Sigmoid colon (tissue), 7 donors: ENCODE results near the gene UTP25. TPM values are rescaled to one million over a fixed set of nuclear protein-coding genes. Genes with fewer than 3 reads are reported as not detected.

Experiments used
- DNase-seq: peaks from one replicate; pipeline ENCODE4 v3.0.0-alpha.2; 2019
- H3K27ac ChIP-seq, 4 donors: fragments of 200-600 bp; sonication (generic); one replicate each; pipeline ENCODE4 v1.5.1; 2016 to 2019; ENCODE audit warnings: mild to moderate bottlenecking in 1 of 4
- H3K27me3 ChIP-seq, 3 donors: fragments of 200-600 bp; sonication (generic); one replicate each; pipeline ENCODE4 v1.5.1; 2019; ENCODE audit warnings: mild to moderate bottlenecking in 1 of 3
- H3K36me3 ChIP-seq, 4 donors: fragments of 200-600 bp; sonication (generic); one replicate each; pipeline ENCODE4 v1.5.1; 2016 to 2019
- H3K4me1 ChIP-seq, 4 donors: fragments of 200-600 bp; sonication (generic); one replicate each; pipeline ENCODE4 v1.5.1; 2017 to 2019
- H3K4me3 ChIP-seq, 4 donors: fragments of 200-600 bp; sonication (generic); one replicate each; pipeline ENCODE4 v1.5.1; 2017 to 2019; ENCODE audit warnings: mild to moderate bottlenecking in 2 of 4, moderate library complexity in 1 of 4
- H3K9me3 ChIP-seq, 4 donors: fragments of 200-600 bp in 3 of 4; sonication (generic) in 3 of 4; one replicate each; pipeline versions ENCODE4 v1.5.1 to v1.6.1; 2013 to 2019
- CTCF ChIP-seq, 4 experiments: fragments of 450-650 bp in 3 of 4; fragments of 200-600 bp in 1 of 4; IDR thresholded peaks; one replicate each; pipeline ENCODE4 v1.5.1; 2016 to 2019; ENCODE audit warnings: antibody characterized with exemption in 4 of 4, mild to moderate bottlenecking in 3 of 4, moderate library complexity in 2 of 4
- EP300 ChIP-seq, 4 donors: sonication (generic); formaldehyde crosslinking; IDR thresholded peaks; one replicate each; pipeline ENCODE4 v1.6.1; 2017; ENCODE audit warnings: antibody characterized with exemption in 4 of 4
- POLR2A ChIP-seq, 2 donors: fragments of 450-650 bp; IDR thresholded peaks; one replicate each; pipeline ENCODE4 v1.6.1; 2016; ENCODE audit warnings: antibody characterized with exemption in 2 of 2, mild to moderate bottlenecking in 2 of 2, moderate library complexity in 2 of 2
- POLR2AphosphoS5 ChIP-seq, 4 donors: sonication (generic); formaldehyde crosslinking; IDR thresholded peaks; one replicate each; pipeline ENCODE4 v1.6.1; 2017; ENCODE audit warnings: antibody characterized with exemption in 4 of 4
- WGBS, 2 donors: extraction: QIAGEN DNeasy Blood & Tissue Kit; methylation state at CpG; one replicate each; pipeline ENCODE4 v1.1.7; 2013; 5-methylcytosine and 5-hydroxymethylcytosine counted together
- intact Hi-C: fragments of 100-400 bp; cut with DNase I; formaldehyde crosslinking; loops from one replicate; pipeline ENCODE4 v1.15.1; 2023
- polyA plus RNA-seq, 3 donors: library from polyadenylated mRNA; stranded (reverse); fragments of 200-250 nt; gene quantifications; one replicate each; pipeline ENCODE4 v1.2.3, GENCODE V29; 2013
- total RNA-seq, 4 donors: library from RNA; depleted of rRNA; stranded (reverse); fragments of >200 nt; gene quantifications; one replicate each; pipeline ENCODE4 v1.1.0, GENCODE V29; 2016
- donor health status: healthy with polysubstance abuse.
- donor health status: Bipolar disorder and iron deficiency.
- donor health status: healthy.

UTP25 gene
- total and polyA plus RNA-seq, 7 donors: 1.2 to 8.6 (median 5.7) TPM

- Histone ChIP-seq H3K4me1 (no peaks in the 10 kb centered on the region), H3K27me3 (no peaks in the 10 kb centered on the region), H3K9me3 (peaks cover 0 to 2% (median 0%) of the 10 kb centered on the region in 4 donors), H3K4me3 (no peak overlapping the region), H3K36me3 (no peaks in the 10 kb centered on the region), H3K27ac (no peak overlapping the region)
- WGBS, 2 donors: 42 to 61% methylated on average over 4 of the region's 4 CpGs
- intact Hi-C loops: no loop called here
- TF ChIP-seq CTCF (IDR thresholded peaks at IDR 0.05): no peak
- no peak for TF ChIP-seq POLR2AphosphoS5 (IDR thresholded peaks at IDR 0.05)
- TF ChIP-seq POLR2A (IDR thresholded peaks at IDR 0.05): no peak
- TF ChIP-seq EP300 (IDR thresholded peaks at IDR 0.05): no peak
- no peak for DNase-seq
Observed at GRCh38 chr1:209870151-209870831, 42.5 kb downstream of the UTP25 start.

DNA sequence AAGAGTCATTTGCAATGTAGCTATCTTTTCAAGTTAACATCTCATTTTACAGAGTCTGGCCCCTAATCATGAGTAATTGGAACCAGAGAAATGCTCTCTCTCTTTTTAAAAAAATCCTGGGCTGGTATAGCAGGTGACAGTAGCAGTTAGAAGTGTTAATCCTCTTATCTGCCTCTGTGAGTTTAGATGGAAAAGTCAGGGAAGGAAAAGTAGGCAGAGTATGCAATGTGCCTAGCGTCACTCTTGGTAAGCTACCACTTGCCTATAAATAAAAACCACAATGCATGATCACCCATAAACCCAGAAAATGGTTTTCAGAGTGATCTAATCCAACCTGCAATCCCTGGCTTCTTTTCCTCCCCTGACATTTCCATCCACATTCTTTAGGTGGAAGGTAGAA is 43.2 kb downstream of the UTP25 start:
- Histone ChIP-seq H3K27ac (no peak overlapping the region), H3K9me3 (peaks cover 0 to 2% (median 0%) of the 10 kb centered on the region in 4 donors), H3K36me3 (no peaks in the 10 kb centered on the region), H3K4me1 (no peaks in the 10 kb centered on the region), H3K27me3 (no peaks in the 10 kb centered on the region), H3K4me3 (no peak overlapping the region)
- WGBS, 2 donors: 28 to 83% methylated on average over 1 of the region's 1 CpG
- intact Hi-C loops: no loop called here
- DNase-seq: no peak
- TF ChIP-seq CTCF (IDR thresholded peaks at IDR 0.05) (no peak), POLR2AphosphoS5 (IDR thresholded peaks at IDR 0.05) (no peak), POLR2A (IDR thresholded peaks at IDR 0.05) (no peak), EP300 (IDR thresholded peaks at IDR 0.05) (no peak)

GRCh38 chr1:209871430-209871829 is 43.7 kb downstream of the UTP25 start:
- H3K4me3 ChIP-seq: no peak overlapping the region
- TF ChIP-seq CTCF (IDR thresholded peaks at IDR 0.05): no peak
- TF ChIP-seq POLR2A (IDR thresholded peaks at IDR 0.05): no peak
- TF ChIP-seq EP300 (IDR thresholded peaks at IDR 0.05): no peak
- no peak for TF ChIP-seq POLR2AphosphoS5 (IDR thresholded peaks at IDR 0.05)
- DNase-seq: no peak
- no peaks in the 10 kb centered on the region for H3K36me3 ChIP-seq
- H3K27me3 ChIP-seq: no peaks in the 10 kb centered on the region
- 82 to 88% methylated on average over 2 of the region's 2 CpGs for WGBS, 2 donors
- H3K9me3 ChIP-seq: peaks cover 0 to 2% (median 0%) of the 10 kb centered on the region in 4 donors
- H3K4me1 ChIP-seq: no peaks in the 10 kb centered on the region
- intact Hi-C loops: no loop called here
- H3K27ac ChIP-seq: no peak overlapping the region

GRCh38 chr1:209873067-209873799 is 45.5 kb downstream of the UTP25 start:
- intact Hi-C loops: no loop called here
- Histone ChIP-seq H3K4me3 (no peak overlapping the region), H3K36me3 (no peaks in the 10 kb centered on the region), H3K4me1 (no peaks in the 10 kb centered on the region), H3K27ac (no peak overlapping the region), H3K9me3 (no peaks in the 10 kb centered on the region), H3K27me3 (no peaks in the 10 kb centered on the region)
- no peak for DNase-seq
- WGBS, 2 donors: 80 to 82% methylated on average over 3 of the region's 3 CpGs
- no peak for TF ChIP-seq POLR2A (IDR thresholded peaks at IDR 0.05)
- TF ChIP-seq CTCF (IDR thresholded peaks at IDR 0.05): no peak
- TF ChIP-seq POLR2AphosphoS5 (IDR thresholded peaks at IDR 0.05): no peak
- TF ChIP-seq EP300 (IDR thresholded peaks at IDR 0.05): no peak
